GM12892 (cell line): ENCODE results near the gene CCL7.

Experiments
- POLR2A ChIP-seq: IDR thresholded peaks from 2 replicates; pipeline ENCODE4 v1.6.1; 2011; ENCODE audit warnings: low read depth, low read length, control low read depth
- POLR2AphosphoS5 ChIP-seq: IDR thresholded peaks from 2 replicates; pipeline ENCODE4 v1.6.1; 2011; ENCODE audit warnings: low read depth, low read length, control low read depth
- TAF1 ChIP-seq: IDR thresholded peaks from 2 replicates; pipeline ENCODE4 v1.6.1; 2011; ENCODE audit warnings: low read depth, mild to moderate bottlenecking, control low read depth, low read length, borderline replicate concordance

DNA sequence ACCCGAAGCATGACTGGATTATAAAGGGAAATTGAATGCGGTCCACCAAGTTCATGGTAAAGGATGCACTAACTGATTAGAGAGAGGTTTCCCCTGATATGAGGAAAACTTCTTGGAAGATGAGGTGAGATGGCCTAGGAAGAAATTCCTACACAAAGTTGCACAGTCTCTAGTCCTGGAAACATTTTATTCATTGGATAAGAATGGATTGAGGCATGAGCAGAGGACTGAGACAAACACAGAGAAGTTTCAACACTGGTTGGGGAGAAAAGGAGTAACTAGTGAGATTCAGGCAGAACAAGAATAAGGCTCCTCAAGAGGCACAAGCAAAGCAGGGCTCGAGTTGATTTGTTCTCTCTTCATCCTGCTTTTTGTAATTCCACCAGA is 16.9 kb upstream of the CCL7 start:
- TF ChIP-seq POLR2AphosphoS5 (no peak), TAF1 (no peak), POLR2A (no peak)
